B cell (primary cell): ENCODE measurements around the gene CIAPIN1. TPM values are rescaled to one million over a fixed set of nuclear protein-coding genes. Genes with fewer than 3 reads are reported as not detected.

ENCODE experiments used
- ATAC-seq: fragments of 200-7000 bp; cut with Tn5 transposase; one replicate; pipeline ENCODE4 v1.10.0; 2021; ENCODE audit warnings: low read depth, mild to moderate bottlenecking, moderate number of reproducible peaks, moderate library complexity
- CTCF ChIA-PET: fragments of 350-600 bp; sonication (Branson Sonifier 250); formaldehyde crosslinking; loops from one replicate; lab custom pipeline; 2021; ENCODE audit warnings: antibody characterized with exemption, inconsistent platforms; lab: Charles Lee
- POLR2A ChIA-PET: fragments of 350-600 bp; sonication (Branson Sonifier 250); formaldehyde crosslinking; loops from one replicate; lab custom pipeline; 2021; ENCODE audit warnings: antibody characterized with exemption; lab: Charles Lee
- DNase-seq: peaks from one replicate; pipeline ENCODE4 v3.0.0; 2013
- H2AFZ ChIP-seq: 2 replicates; pipeline ENCODE4 v1.6.1; 2012; ENCODE audit warnings: mild to moderate bottlenecking, low read depth, low read length; ENCODE audit not compliant: insufficient read depth, poor library complexity, severe bottlenecking
- H3K27ac ChIP-seq, 2 donors: 1 replicate in 1 of 2; 2 replicates in 1 of 2; pipeline ENCODE4 v1.5.1; 2012 to 2013; ENCODE audit warnings: low read length in 2 of 2, mild to moderate bottlenecking in 2 of 2, moderate library complexity in 1 of 2
- H3K27me3 ChIP-seq, 4 experiments: fragments of 200-600 bp in 1 of 4; sonication (generic) in 1 of 4; replicated peaks in 1 of 4; 1 replicate in 2 of 4; 2 replicates in 2 of 4; pipeline versions ENCODE4 v1.6.1 to v1.7.0; 2013 to 2016; ENCODE audit warnings: low read length in 3 of 4, mild to moderate bottlenecking in 2 of 4, mixed read lengths in 1 of 4, moderate library complexity in 1 of 4; ENCODE audit not compliant: insufficient read depth in 4 of 4, control insufficient read depth in 3 of 4; ENCODE audit errors: control extremely low read depth in 1 of 4
- H3K36me3 ChIP-seq, 2 experiments: replicated peaks in 1 of 2; 1 replicate in 1 of 2; 2 replicates in 1 of 2; pipeline versions ENCODE4 v1.6.1 to v1.7.1; 2013; ENCODE audit warnings: low read length in 1 of 2; ENCODE audit not compliant: insufficient read depth in 2 of 2, control insufficient read depth in 1 of 2; ENCODE audit errors: control extremely low read depth in 1 of 2, extremely low read depth in 1 of 2
- H3K4me1 ChIP-seq, 2 donors: fragments of 200-600 bp in 1 of 2; sonication (generic) in 1 of 2; 1 replicate in 1 of 2; 2 replicates in 1 of 2; pipeline versions ENCODE4 v1.5.1 to v1.6.1; 2013 to 2017; ENCODE audit warnings: low read length in 2 of 2; ENCODE audit not compliant: control insufficient read depth in 2 of 2, insufficient read depth in 2 of 2
- H3K4me2 ChIP-seq: replicated peaks from 2 replicates; pipeline ENCODE3; 2012; ENCODE audit warnings: mild to moderate bottlenecking, low read depth, low read length; ENCODE audit not compliant: poor library complexity, severe bottlenecking
- H3K4me3 ChIP-seq, 5 experiments: fragments of 200-600 bp in 1 of 5; sonication (generic) in 1 of 5; 1 replicate in 3 of 5; 2 replicates in 2 of 5; pipeline versions ENCODE4 v1.5.1 to v1.7.0; 2011 to 2016; ENCODE audit warnings: low read length in 4 of 5, mild to moderate bottlenecking in 4 of 5, low read depth in 2 of 5, control low read depth in 1 of 5, moderate library complexity in 1 of 5; ENCODE audit not compliant: insufficient read depth in 1 of 5; ENCODE audit errors: control extremely low read depth in 1 of 5, extremely low read depth in 1 of 5
- H3K79me2 ChIP-seq: fragments of 200-600 bp; sonication (generic); one replicate; pipeline ENCODE4 v1.6.0; 2016; ENCODE audit warnings: low read length; ENCODE audit not compliant: control insufficient read depth, insufficient read depth
- H3K9ac ChIP-seq: fragments of 200-600 bp; sonication (generic); 2 replicates; pipeline ENCODE4 v1.6.1; 2017; ENCODE audit warnings: mild to moderate bottlenecking, low read length, moderate library complexity
- H3K9me3 ChIP-seq, 3 donors: one replicate each; pipeline versions ENCODE4 v1.6.1 to v1.7.1; 2013; ENCODE audit warnings: low read length in 2 of 3; ENCODE audit not compliant: control insufficient read depth in 2 of 3, insufficient read depth in 1 of 3; ENCODE audit errors: control extremely low read depth in 1 of 3
- H4K20me1 ChIP-seq: 2 replicates; pipeline ENCODE4 v1.6.0; 2012; ENCODE audit warnings: mild to moderate bottlenecking, low read length; ENCODE audit not compliant: insufficient read depth, control insufficient read depth, poor library complexity, severe bottlenecking
- H3K27ac Mint-ChIP-seq: one replicate; pipeline ENCODE4 v1.8.0; 2021; ENCODE audit warnings: mixed read lengths
- H3K27me3 Mint-ChIP-seq: one replicate; pipeline ENCODE4 v1.8.0; 2021; ENCODE audit warnings: mixed read lengths
- H3K4me1 Mint-ChIP-seq: one replicate; pipeline ENCODE4 v1.8.0; 2021; ENCODE audit warnings: mixed read lengths
- H3K4me3 Mint-ChIP-seq: one replicate; pipeline ENCODE4 v1.8.0; 2021; ENCODE audit warnings: mixed read lengths
- H3K9me3 Mint-ChIP-seq: one replicate; pipeline ENCODE4 v1.8.0; 2022; ENCODE audit warnings: mixed read lengths; ENCODE audit not compliant: insufficient read depth
- EZH2 ChIP-seq: IDR thresholded peaks from 2 replicates; pipeline ENCODE4 v1.6.1; 2012; ENCODE audit warnings: borderline replicate concordance, low read depth, mild to moderate bottlenecking, moderate library complexity, low read length; ENCODE audit not compliant: insufficient read depth, poor library complexity, severe bottlenecking
- WGBS: methylation state at CpG from one replicate; pipeline ENCODE4 v1.1.5; 2013; ENCODE audit warnings: missing lambda C conversion rate; ENCODE audit not compliant: insufficient coverage; 5-methylcytosine and 5-hydroxymethylcytosine counted together
- intact Hi-C: fragments of 100-400 bp; cut with micrococcal nuclease; formaldehyde crosslinking; loops from one replicate; pipeline ENCODE4 v1.10.0; 2022
- polyA plus RNA-seq: library from polyadenylated mRNA; depleted of rRNA; stranded (reverse); fragments of >200 nt; gene quantifications from 2 replicates; pipeline ENCODE4 v1.2.3, GENCODE V29; 2012
- total RNA-seq, 2 donors: library from RNA; stranded (reverse); fragments of 120-200 nt in 1 of 2; gene quantifications; 1 replicate in 1 of 2; 2 replicates in 1 of 2; pipeline versions ENCODE4 v1.2.3 to v1.2.4, GENCODE V29; 2013 to 2022
- TF ChIP-seq, protein P1 (sequence below): fragments of 200-600 bp; IDR thresholded peaks from one replicate; pipeline ENCODE4 v1.8.0; 2022; ENCODE audit warnings: antibody characterized with exemption, mild to moderate bottlenecking

Gene CIAPIN1
- total and polyA plus RNA-seq, 2 donors (not counting 1 experiment from before 2014, with no cell fraction given), result 22.0 to 45.7 TPM

DNA sequence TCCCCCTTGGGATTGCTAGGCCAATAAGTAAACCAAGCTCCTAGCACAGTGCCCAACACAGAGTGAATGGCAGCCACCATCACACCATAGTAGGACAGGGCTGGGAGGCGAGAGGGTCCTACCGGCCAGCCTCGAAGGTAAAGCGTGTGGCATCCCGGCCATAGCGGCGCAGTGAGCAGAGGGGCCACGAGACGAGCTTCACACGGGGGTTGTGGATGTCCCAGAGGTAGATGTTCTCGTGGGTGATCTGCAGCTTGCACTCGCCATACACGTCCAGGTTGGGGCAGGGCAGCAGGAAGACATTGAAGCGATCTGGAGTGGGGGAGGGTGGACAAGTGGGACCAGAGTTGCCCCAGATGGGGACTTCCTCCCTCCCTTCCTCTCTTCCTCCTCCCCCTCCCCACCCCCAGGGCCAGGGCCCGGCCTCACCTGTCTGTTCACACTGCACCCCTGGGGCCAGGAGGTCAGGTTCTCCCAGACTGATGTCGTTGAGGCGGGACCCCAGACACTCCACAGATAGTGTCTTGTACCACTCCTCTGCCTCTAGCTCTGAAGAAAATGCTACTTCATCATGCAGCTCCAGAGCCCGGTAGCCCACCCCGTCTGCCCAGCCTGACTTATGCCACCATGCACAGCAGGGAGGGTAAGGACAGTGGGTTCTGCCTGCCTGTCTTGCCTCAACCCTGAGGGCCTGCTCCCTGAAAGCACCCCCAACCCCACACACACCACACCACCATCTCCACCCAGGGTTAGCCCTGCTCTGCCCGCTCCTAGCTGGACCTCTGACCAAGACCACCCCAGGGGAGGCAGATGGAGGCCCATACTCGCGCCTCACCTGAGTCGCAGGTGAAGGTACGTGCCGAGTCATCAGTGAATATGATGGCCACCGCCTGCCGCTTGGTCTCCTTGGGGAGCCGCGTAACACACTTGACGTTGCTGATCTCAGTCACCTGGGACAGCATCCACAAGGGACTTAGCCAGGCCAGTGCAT lies 27.8 kb upstream of the CIAPIN1 start:
- H2AFZ ChIP-seq, result no peak overlapping the region
- no peak overlapping the region for H3K4me3 Mint-ChIP-seq
- peaks cover 0 to 10% (median 0%) of the 10 kb centered on the region in 4 experiments for H3K27me3 ChIP-seq
- no peak overlapping the region for H3K9ac ChIP-seq
- H3K27ac Mint-ChIP-seq, result no peak overlapping the region
- no peaks in the 10 kb centered on the region for H3K9me3 Mint-ChIP-seq
- no peak for TF ChIP-seq EZH2
- TF ChIP-seq, protein P1, sequence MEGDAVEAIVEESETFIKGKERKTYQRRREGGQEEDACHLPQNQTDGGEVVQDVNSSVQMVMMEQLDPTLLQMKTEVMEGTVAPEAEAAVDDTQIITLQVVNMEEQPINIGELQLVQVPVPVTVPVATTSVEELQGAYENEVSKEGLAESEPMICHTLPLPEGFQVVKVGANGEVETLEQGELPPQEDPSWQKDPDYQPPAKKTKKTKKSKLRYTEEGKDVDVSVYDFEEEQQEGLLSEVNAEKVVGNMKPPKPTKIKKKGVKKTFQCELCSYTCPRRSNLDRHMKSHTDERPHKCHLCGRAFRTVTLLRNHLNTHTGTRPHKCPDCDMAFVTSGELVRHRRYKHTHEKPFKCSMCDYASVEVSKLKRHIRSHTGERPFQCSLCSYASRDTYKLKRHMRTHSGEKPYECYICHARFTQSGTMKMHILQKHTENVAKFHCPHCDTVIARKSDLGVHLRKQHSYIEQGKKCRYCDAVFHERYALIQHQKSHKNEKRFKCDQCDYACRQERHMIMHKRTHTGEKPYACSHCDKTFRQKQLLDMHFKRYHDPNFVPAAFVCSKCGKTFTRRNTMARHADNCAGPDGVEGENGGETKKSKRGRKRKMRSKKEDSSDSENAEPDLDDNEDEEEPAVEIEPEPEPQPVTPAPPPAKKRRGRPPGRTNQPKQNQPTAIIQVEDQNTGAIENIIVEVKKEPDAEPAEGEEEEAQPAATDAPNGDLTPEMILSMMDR, result no peak
- ChIA-PET POLR2A (interaction anchor here (0.7 to 0.8 kb wide), 2 partner anchors 27 to 575 kb away, joined by 3 to 17 read pairs; no protein-coding TSS in a partner anchor), CTCF (interaction anchor here (0.6 to 2.2 kb wide), 11 partner anchors 11 to 293 kb away, joined by 3 to 14 read pairs (median 4); partner anchors contain the start of genes ARL2BP, CCDC102A, DOK4 and POLR2C)
- intact Hi-C loops, result loop anchor here (5.0 kb wide), 1 partner anchor 102 kb away; no protein-coding TSS in a partner anchor
- 71% methylated on average over 29 of the region's 30 CpGs for WGBS
- ATAC-seq, result no peak
- H3K27me3 Mint-ChIP-seq, result peaks cover 4% of the 10 kb centered on the region
- H3K27ac ChIP-seq, result no peak overlapping the region
- peak overlapping the region; percentile 57 for H3K4me2 ChIP-seq
- DNase-seq, result no peak
- H3K36me3 ChIP-seq, result peaks cover 0 to 26% of the 10 kb centered on the region in 2 experiments
- H3K4me1 Mint-ChIP-seq, result peaks cover 33% of the 10 kb centered on the region
- H3K4me1 ChIP-seq, result peaks cover 33 to 47% of the 10 kb centered on the region in 2 donors
- no peaks in the 10 kb centered on the region for H3K9me3 ChIP-seq
- H4K20me1 ChIP-seq, result no peaks in the 10 kb centered on the region
- H3K4me3 ChIP-seq, result no peak overlapping the region
- H3K79me2 ChIP-seq, result no peaks in the 10 kb centered on the region
